Measurements from ENCODE around the gene HS1BP3.

- TF ChIP-seq POLR2A (IDR thresholded peaks at IDR 0.05) (no peak), CTCF (IDR thresholded peaks at IDR 0.05 in 4 of 5, conservative IDR thresholded peaks at IDR 0.05 in 1 of 5) (no peak)
These were observed 45.9 kb downstream of the HS1BP3 start for GRCh38 chr2:20604951-20605381.

All from gastrocnemius medialis (tissue), 4 donors.